Stimulated activated naive CD8-positive, alpha-beta T cell treated with anti-CD3 and anti-CD28 coated beads, Interleukin-15, amount 100 ng/mL, for 72 hours (primary cell): Measurements from ENCODE around the gene ZNRF3.
"Not testable (repeated sequence)": the region's sequence is repeated elsewhere in the genome, so short reads cannot be mapped to it uniquely, and the experiment has no call there.

Experiments used
- ATAC-seq: fragments of 150-1000 bp; cut with Tn5 transposase; 2 replicates; pipeline ENCODE4 v1.10.0; 2021; ENCODE audit warnings: mild to moderate bottlenecking, moderate library complexity
- DNase-seq, 2 donors: peaks; one replicate each; pipeline ENCODE4 v3.0.0; 2021 to 2022
- H3K27ac Mint-ChIP-seq, 2 donors: one replicate each; pipeline ENCODE4 v1.8.0; 2022; ENCODE audit warnings: mild to moderate bottlenecking in 2 of 2, mixed read lengths in 2 of 2, moderate library complexity in 2 of 2
- H3K27me3 Mint-ChIP-seq: one replicate; pipeline ENCODE4 v1.8.0; 2022; ENCODE audit warnings: mixed read lengths
- H3K4me1 Mint-ChIP-seq: one replicate; pipeline ENCODE4 v1.8.0; 2022; ENCODE audit warnings: mild to moderate bottlenecking, mixed read lengths
- H3K4me3 Mint-ChIP-seq, 2 donors: one replicate each; pipeline ENCODE4 v1.8.0; 2022; ENCODE audit warnings: mild to moderate bottlenecking in 2 of 2, mixed read lengths in 2 of 2, moderate library complexity in 1 of 2
- H3K9me3 Mint-ChIP-seq, 2 donors: one replicate each; pipeline ENCODE4 v1.8.0; 2022; ENCODE audit warnings: mixed read lengths in 2 of 2

Gene ZNRF3

DNA sequence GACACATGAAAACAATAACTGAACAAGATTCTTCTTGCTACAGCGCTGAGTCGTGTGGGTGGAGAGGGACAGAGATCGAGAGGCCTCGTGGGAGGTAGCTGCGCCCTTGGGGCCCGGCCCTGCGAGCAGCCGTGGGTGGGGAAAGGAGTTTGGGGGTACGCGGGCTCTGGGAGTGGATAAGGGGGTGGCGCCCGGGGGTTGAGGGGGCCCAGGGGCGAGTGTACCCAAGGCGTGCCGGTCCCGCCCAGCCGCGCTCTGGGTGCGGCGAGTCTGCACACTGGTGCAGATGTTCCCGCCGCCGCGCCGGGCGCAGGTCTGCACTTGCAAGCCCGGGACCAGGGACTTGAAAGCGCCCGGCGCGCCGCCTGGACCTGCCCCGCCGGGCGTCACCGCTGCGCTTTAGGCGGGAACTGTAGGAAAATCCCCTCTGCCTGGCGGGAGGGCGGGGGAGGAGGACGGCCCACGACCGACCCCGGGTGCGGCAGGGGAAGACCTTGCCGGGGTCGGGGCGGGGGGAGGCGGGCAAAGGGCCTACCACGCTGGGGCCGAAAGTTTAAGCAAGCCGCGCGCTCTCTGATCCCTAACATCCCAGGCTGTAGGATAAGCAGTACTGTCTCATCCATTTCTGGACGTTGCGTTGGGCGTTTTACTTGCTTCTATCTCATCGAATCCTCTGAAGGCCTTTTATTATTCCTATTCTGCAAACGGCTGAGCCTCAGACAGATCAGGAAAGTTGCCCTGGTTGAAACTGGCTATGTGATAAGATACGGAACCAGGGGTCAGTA is 188.1 kb downstream of the ZNRF3 start:
- DNase-seq (peak; percentile 42 to 46), ATAC-seq (peak; percentile 35)
- Mint-ChIP-seq H3K27ac (peak overlapping the region in 1 of 2 donors; percentile 94), H3K27me3 (peaks cover 81% of the 10 kb centered on the region), H3K4me1 (peaks cover 39% of the 10 kb centered on the region), H3K9me3 (no peaks in the 10 kb centered on the region), H3K4me3 (peak overlapping the region; percentile 84 to 85)

DNA sequence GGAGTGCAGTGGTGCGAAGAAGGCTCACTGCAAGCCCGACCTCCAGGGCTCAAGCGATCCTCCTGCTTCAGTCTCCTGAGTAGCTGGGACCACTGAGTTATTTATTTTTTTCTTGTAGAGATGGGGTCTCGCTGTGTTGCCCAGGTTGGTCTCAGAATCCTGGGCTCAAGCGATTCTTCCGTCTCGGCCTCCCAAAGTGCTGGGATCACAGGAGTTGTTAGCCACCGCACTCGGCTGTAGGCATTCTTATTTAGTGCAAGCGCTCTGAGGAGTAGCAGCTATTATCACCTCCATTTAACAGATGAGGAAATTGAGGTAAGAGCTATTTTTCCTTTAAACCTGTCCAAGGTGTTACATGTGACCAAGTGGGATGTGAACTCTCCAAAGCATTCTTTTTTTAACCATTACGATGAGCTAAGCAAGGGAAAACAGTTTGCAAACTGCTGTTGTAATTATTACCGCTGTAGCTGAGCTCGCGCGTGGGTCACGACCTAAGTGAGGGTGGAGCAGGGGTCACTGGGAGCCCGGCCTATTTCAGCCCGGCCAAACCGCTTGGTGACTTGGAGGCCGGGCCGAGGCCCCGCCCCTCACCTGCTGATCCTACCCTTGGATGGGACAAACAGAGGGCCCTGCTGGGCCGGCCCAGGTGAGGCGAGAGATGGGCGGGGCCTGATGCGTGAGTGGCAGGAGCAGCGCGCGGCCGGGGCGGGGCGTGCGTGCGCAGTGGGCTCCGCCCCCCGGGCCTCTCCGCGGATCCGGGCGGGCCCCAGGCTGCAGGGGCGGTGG is 189.0 kb downstream of the ZNRF3 start:
- Mint-ChIP-seq H3K4me3 (peak overlapping the region; percentile 79 to 84), H3K9me3 (no peaks in the 10 kb centered on the region), H3K27me3 (peaks cover 78% of the 10 kb centered on the region), H3K27ac (no peak overlapping the region), H3K4me1 (peaks cover 34% of the 10 kb centered on the region)
- DNase-seq (peak; percentile 86 to 88), ATAC-seq (peak; percentile 95)

DNA sequence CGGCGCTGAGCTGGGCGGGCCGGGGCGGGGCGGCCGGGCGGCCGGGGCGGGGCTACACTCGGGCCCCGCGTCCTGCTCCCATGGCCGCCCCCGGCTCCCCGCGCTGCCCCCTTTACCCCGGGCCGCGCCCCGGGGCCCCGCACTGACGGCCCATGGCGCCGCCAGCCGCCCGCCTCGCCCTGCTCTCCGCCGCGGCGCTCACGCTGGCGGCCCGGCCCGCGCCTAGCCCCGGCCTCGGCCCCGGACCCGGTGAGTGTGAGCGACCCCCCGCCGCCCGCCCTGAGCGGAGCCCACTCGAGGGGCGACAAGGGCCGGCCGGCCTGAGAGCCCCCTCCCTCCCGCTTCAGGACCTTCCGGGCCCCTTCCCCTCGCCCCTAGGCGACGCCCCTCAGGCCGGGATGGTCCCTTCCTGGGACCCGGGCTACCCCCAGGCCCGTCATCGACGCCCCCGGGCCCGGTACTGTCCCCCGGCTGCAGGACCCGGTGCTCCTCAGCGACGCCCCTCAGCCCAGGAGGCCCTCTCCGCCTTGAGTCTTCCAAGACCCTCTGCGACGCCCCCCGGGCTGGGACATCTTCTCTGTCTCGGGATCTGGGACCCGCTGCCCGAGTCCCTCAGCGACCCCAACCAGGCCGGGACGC is 189.7 kb downstream of the ZNRF3 start, which contains the start of gene KREMEN1:
Gene KREMEN1 (plus strand): TSS at position 57 of the 639 bp plus-strand sequence. CDS start 96 bp downstream, at position 153.
- Mint-ChIP-seq H3K9me3 (no peaks in the 10 kb centered on the region), H3K4me3 (peak within 1 kb of the TSS; percentile 79 to 84), H3K27ac (no peak within 1 kb of the TSS), H3K4me1 (peaks cover 34% of the 10 kb centered on the region), H3K27me3 (peaks cover 82% of the 10 kb centered on the region)
- DNase-seq (no peak), ATAC-seq (peak; percentile 37)

DNA sequence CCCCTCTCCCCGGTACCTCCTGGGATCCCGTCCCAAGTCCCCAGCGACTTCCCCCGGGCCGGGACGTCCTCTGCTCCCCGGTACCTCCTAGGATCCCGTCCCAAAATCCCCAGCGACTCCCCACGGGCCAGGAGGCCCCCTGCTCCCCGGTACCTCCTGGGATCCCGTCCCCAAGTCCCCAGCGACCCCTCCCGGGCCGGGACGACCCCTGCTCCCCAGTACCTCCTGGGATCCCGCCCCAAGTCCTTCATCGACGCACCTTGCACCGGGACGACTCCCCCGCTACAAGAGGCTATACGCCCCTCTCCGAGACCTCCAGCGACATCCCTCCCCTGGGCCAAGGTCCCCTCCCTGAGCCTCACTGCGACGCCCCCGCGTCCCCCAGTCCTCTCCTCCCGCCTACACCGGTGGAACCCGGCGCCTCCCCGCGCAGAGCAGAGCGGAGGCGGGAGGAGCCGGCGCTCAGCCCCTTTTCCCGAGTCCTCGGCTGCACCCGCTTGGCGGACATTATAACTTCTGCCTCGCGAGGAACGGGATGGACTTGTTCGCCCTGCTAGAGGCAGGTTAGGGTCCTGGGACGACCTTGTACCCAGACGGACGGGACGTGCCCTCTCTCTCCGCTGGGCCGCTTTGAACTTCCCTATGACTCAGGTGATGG is 190.4 kb downstream of the ZNRF3 start:
- Mint-ChIP-seq H3K27ac (no peak overlapping the region), H3K4me1 (peaks cover 34% of the 10 kb centered on the region), H3K4me3 (peak overlapping the region; percentile 71 to 75), H3K27me3 (peaks cover 88% of the 10 kb centered on the region), H3K9me3 (no peaks in the 10 kb centered on the region)
- no peak for ATAC-seq
- DNase-seq: peak; percentile 14 to 16

DNA sequence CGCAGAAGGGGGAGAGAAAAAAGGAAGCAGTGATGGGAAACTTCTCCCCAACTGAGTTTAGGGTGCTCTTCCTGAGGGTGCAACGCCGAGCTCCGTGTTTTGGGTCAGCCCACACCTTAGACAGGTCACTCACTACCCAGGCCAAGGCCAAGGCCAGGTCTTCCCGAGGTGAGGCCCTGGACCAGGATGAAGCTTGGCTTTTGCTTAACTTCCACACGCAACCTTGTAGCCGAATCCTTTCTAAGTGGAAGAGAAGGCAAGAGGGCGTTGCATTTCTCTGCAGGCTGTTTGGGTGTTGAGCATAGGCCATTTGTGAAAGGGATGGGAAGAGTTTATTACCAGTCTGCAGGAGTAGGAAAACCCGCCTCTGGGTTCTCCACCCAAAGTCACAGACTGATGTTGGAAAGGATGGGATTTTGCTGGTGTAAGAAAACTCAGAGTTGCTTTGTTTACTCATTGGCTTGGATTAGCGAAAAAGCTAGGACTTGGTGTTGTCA is 191.0 kb downstream of the ZNRF3 start:
- H3K4me1 Mint-ChIP-seq: peaks cover 34% of the 10 kb centered on the region
- ATAC-seq (no peak), DNase-seq (no peak)
- peak overlapping the region; percentile 71 to 75 for H3K4me3 Mint-ChIP-seq
- H3K27ac Mint-ChIP-seq: no peak overlapping the region
- H3K9me3 Mint-ChIP-seq: no peaks in the 10 kb centered on the region
- H3K27me3 Mint-ChIP-seq: peaks cover 88% of the 10 kb centered on the region

DNA sequence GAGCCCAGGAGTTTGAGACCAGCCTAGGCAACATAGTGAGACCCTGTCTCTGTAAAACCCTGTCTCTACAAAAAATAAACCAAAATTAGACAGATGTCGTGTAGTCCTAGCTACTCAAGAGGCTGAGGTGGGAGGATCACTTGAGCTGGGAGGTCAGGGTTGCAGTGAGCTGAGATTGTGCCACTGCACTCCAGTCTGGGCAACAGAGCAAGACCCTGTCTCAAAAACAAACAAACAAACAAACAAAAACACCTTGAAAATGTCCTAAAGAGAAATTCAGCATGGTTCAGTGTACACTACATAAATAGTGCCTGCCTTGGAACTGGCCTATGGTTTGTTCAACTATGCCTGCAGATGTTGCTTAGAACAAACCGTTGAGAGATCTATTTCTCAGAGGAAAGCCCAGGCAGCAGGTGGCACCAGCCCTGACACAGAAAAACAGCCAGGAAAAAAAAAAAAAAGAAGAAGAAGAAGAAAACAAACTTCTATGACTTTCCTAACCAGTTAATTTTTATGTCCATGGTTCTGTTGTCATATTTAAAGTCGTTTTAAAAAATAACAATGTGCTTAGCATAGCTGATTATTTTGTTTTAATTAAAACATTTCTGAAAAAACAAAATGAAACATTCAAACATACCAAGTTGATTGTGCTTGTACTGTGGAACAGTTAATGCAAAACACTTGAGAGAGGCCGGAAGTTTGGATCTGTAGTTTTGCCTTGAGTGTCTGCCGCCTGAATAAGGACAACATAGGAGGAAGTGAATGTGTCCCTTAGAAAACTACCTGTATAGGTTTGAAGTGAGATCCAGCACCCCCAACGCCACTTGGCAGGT is 194.9 kb downstream of the ZNRF3 start:
- H3K27ac Mint-ChIP-seq: no peak overlapping the region
- H3K4me3 Mint-ChIP-seq: no peak overlapping the region
- H3K4me1 Mint-ChIP-seq: peaks cover 10% of the 10 kb centered on the region
- DNase-seq (no peak), ATAC-seq (no peak)
- H3K27me3 Mint-ChIP-seq: peaks cover 64% of the 10 kb centered on the region
- no peaks in the 10 kb centered on the region for H3K9me3 Mint-ChIP-seq

DNA sequence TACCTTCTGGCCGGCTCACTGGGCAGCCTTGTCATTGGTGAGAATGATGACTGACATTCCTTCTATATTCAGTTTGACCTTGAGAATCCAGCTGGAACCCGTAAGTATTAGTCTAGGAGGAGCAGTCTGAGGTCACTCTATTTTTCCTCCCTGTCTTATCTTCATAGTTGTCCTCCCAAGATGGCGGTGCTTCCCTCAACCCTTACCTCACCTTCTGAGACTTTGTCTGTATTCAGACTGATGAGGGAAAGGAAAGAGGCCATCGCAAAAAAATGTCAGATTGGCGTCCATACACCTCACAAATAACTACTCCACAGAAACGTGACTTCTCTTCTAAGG is 195.5 kb downstream of the ZNRF3 start:
- no peak overlapping the region for H3K4me3 Mint-ChIP-seq
- H3K4me1 Mint-ChIP-seq: peaks cover 6% of the 10 kb centered on the region
- no peaks in the 10 kb centered on the region for H3K9me3 Mint-ChIP-seq
- DNase-seq (no peak), ATAC-seq (no peak)
- H3K27me3 Mint-ChIP-seq: peaks cover 59% of the 10 kb centered on the region
- no peak overlapping the region for H3K27ac Mint-ChIP-seq

DNA sequence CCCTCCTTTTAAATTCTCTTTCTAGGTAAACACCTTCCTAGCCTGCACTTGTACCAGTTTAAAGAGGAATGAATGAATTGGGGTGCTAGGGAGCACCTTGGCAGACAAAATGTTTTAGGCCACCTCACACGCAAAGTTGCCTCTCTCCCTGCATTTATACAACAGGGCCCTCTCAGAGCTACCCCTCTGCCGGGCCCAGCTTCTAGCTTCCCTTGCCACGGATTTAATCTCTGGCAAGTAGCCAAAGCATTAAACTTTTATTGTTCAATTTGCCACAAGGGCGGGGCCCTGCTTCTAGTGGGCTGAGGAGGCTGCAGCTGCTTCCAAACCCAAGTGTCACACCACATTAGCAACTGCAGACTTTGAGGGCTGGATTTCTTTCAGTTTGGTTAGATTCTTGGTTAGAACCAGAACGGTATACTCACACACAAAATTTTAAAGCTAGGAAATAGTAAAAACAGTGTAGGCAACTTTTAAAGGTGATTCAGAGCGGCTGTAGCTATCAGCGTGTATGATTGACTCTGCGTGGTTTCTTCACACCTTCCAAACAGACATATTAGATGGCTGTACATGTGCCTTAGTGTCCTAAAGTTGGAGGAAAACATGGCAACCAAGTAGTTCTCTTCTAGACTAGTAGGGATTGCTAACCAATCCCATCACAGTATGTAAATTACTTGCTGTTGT is 196.0 kb downstream of the ZNRF3 start:
- no peak overlapping the region for H3K4me3 Mint-ChIP-seq
- peaks cover under 1% of the 10 kb centered on the region for H3K4me1 Mint-ChIP-seq
- DNase-seq (no peak), ATAC-seq (no peak)
- no peak overlapping the region for H3K27ac Mint-ChIP-seq
- H3K9me3 Mint-ChIP-seq: no peaks in the 10 kb centered on the region
- peaks cover 53% of the 10 kb centered on the region for H3K27me3 Mint-ChIP-seq

DNA sequence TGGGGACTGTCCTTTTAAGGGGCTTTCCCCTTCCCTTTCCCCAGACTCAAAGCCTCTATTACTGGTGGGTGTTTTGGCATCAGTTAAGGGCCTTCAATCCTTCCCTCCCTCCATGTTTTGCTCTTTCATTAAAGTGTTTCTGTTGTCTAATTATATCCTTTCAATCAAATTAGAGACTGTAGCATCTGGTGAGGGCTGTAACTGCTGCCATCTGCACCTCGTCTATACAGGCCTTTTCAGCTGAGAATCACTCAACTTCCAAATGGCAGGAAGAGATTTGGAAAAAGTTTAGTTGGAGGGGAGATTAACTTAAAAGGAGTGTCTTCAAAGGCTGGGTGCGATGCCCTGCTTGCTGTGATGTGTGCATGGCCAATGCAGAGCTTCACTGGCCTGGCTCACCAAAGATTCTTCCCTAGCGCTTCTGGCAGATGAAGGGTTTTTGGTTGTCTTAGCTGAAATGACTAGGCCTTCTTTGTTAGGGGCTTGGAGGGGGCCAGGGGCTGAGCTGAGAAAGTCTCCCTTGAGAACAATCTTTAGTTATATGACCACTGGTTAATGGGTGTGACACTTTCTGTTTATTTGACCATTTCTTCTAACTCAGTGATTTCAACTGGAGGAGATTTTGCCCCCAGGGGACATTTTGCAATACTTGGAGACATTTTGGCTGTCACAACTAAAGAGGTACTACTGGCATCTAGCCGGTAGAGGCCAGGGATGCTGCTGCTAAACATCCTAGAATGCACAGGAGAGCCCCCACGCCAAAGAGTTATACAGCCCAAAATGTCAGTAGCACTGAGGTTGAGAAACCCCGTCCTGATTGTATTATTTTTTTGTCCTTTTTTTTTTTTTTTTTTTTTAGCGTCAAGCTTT is 197.0 kb downstream of the ZNRF3 start:
- Mint-ChIP-seq H3K9me3 (no peaks in the 10 kb centered on the region), H3K27me3 (peaks cover 43% of the 10 kb centered on the region), H3K4me1 (no peaks in the 10 kb centered on the region), H3K27ac (no peak overlapping the region), H3K4me3 (no peak overlapping the region)
- ATAC-seq (no peak), DNase-seq (no peak)

DNA sequence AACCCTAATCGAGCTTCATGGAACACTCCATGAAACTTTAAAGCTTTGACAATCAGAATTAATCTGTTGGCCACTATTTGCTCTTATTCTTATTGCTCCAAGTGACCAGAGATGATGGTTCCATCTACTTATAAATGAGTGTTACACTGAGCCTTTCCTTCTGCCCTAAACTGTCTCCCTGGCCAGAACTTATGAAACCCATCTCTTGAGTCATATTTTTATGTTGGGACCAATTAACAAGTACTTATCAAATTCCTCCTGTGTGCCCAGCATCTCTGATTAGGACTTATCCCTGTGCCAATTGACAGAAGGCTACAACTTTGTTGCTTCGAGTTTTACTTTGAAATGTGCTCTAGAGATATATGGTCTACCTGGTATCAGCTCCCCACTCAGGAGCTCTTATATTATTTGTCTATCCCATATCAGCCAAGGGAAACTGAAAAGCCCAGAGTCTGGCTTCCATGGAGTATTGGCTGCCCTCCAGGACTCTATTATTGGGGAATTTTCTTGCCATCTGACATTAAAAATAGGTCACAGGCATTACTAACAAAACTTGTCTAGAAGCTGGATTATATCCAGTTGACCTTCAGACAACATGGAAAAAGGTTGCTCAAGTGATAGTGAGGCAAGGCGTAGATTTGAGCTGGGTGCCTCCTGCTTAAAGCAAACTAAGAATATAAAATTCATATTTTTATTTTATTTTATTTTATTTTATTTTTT is 198.3 kb downstream of the ZNRF3 start:
- peaks cover 34% of the 10 kb centered on the region for H3K27me3 Mint-ChIP-seq
- ATAC-seq: no peak

DNA sequence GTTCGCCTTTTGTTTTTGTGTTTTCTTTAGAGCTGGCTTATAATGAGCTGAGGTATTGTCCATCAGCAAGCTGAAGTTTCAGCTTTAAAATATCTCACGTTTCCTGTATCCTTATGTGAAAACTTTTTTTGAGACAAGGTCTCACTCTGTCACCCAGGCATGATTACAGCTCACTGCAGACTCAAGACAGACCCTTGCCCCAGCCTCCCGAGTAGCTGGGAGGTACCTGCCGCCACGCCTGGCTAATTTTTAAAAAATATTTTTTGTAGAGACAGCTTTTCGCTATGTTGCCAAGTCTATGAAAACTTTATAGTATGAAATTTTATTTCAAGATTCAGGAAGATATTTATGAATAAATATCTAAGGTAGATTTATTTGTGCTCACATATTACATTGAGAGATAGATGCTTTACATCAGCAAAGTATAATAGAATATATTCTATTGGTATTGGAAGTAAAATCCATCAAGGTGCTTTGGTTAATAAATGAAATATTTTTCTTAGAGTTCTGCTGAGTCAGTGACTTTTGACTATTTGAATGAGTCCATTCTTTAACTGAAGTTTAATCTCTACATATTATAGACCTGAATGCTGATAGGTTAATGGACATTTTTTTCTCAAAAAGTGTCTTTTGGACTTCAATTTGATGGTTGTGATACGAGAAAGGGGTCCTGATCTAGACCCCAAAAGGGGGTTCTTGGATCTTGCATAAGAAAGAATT is 199.6 kb downstream of the ZNRF3 start:
- H3K9me3 Mint-ChIP-seq: no peaks in the 10 kb centered on the region
- H3K4me1 Mint-ChIP-seq: no peaks in the 10 kb centered on the region
- H3K27me3 Mint-ChIP-seq: peaks cover 23% of the 10 kb centered on the region
- no peak for DNase-seq
- no peak overlapping the region for H3K27ac Mint-ChIP-seq
- no peak overlapping the region for H3K4me3 Mint-ChIP-seq
- ATAC-seq: no peak

More for the DNA sequence above, 198.3 kb downstream of the ZNRF3 start:
- DNase-seq: no peak
- no peak overlapping the region for H3K27ac Mint-ChIP-seq
- no peaks in the 10 kb centered on the region for H3K4me1 Mint-ChIP-seq
- no peak overlapping the region for H3K4me3 Mint-ChIP-seq
- H3K9me3 Mint-ChIP-seq: no peaks in the 10 kb centered on the region

DNA sequence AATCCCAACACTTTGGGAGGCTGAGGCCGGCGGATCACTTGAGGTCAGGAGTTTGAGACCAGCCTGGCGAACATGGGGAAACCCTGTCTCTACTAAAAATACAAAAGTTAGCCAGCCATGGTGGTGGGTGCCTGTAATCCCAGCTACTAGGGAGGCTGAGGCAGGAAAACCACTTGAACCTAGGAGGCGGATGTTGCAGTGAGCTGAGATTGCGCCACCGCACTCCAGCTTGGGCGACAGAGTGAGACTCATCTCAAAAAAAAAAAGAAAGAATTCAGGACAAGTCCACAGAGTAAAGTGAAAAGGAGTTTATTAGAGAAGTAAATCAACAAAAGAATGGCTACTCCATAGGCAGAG is 200.2 kb downstream of the ZNRF3 start:
- H3K27ac Mint-ChIP-seq, H3K4me3 Mint-ChIP-seq, H3K9me3 Mint-ChIP-seq, DNase-seq, ATAC-seq, H3K4me1 Mint-ChIP-seq: not testable (repeated sequence)
- peaks cover 17% of the 10 kb centered on the region for H3K27me3 Mint-ChIP-seq
